ENCODE measurements around the gene HDAC1. TPM values are rescaled to one million over a fixed set of nuclear protein-coding genes. Genes with fewer than 3 reads are reported as not detected.
A peak's percentile ranks its signal among the peaks of the same experiment; 100 is the strongest.

Gene HDAC1
- total and polyA plus RNA-seq, 4 donors = 32.1 to 58.1 (median 45.2) TPM

GRCh38 chr1:32266921-32267591 is 24.8 kb upstream of the HDAC1 start:
- H3K27me3 ChIP-seq (ENCODE audit: control insufficient read depth in 4 of 4, insufficient read depth in 4 of 4, low read length in 3 of 4) = no peaks in the 10 kb centered on the region
- no peaks in the 10 kb centered on the region for H3K9me3 ChIP-seq (ENCODE audit: control insufficient read depth in 4 of 4, low read length in 3 of 4)
- no peak overlapping the region for H3K9ac ChIP-seq (ENCODE audit: low read depth in 1 of 2, low read length in 2 of 2)
- no peak overlapping the region for H3K4me3 ChIP-seq (ENCODE audit: low read depth in 1 of 3, low read length in 3 of 3)
- H3K4me1 ChIP-seq (ENCODE audit: control insufficient read depth in 4 of 4, insufficient read depth in 4 of 4, low read length in 3 of 4) = no peaks in the 10 kb centered on the region
- peak overlapping the region; percentile 28 to 56 for H3K27ac ChIP-seq (ENCODE audit: low read depth in 1 of 2, low read length in 2 of 2)
- no peak for DNase-seq (ENCODE audit: low spot score)
- TF ChIP-seq HNF4G (IDR thresholded peaks at IDR 0.05) = no peak
- peak in 1 of 2 donors; percentile 40 for TF ChIP-seq RXRA (IDR thresholded peaks at IDR 0.05)
- peak in 1 of 2 donors; percentile 3 for TF ChIP-seq RAD21 (IDR thresholded peaks at IDR 0.05)
- TF ChIP-seq GABPA (IDR thresholded peaks at IDR 0.05 in 1 of 2, conservative IDR thresholded peaks at IDR 0.05 in 1 of 2) = peak in 1 of 2 donors; percentile 39
- peak; percentile 25 for TF ChIP-seq SP1 (IDR thresholded peaks at IDR 0.05)
- peak; percentile 90 for TF ChIP-seq NR2F2 (IDR thresholded peaks at IDR 0.05)
- no peak for TF ChIP-seq EGR1 (IDR thresholded peaks at IDR 0.05; ENCODE audit: low read depth in 2 of 2)
- 70% methylated on average over 7 of the region's 7 CpGs for WGBS
- H3K36me3 ChIP-seq (ENCODE audit: control insufficient read depth in 4 of 4, insufficient read depth in 3 of 4, low read depth in 1 of 4, low read length in 3 of 4) = no peaks in the 10 kb centered on the region

- no peaks in the 10 kb centered on the region for H3K4me1 ChIP-seq (ENCODE audit: control insufficient read depth in 4 of 4, insufficient read depth in 4 of 4, low read length in 3 of 4)
Observed at GRCh38 chr1:32269744-32270143, 22.1 kb upstream of the HDAC1 start.

GRCh38 chr1:32272557-32273390 is 19.1 kb upstream of the HDAC1 start:
- Histone ChIP-seq H3K4me3 (ENCODE audit: low read depth in 1 of 3, low read length in 3 of 3) (no peak overlapping the region), H3K27ac (ENCODE audit: low read depth in 1 of 2, low read length in 2 of 2) (no peak overlapping the region), H3K27me3 (ENCODE audit: control insufficient read depth in 4 of 4, insufficient read depth in 4 of 4, low read length in 3 of 4) (no peaks in the 10 kb centered on the region), H3K4me1 (ENCODE audit: control insufficient read depth in 4 of 4, insufficient read depth in 4 of 4, low read length in 3 of 4) (peaks cover 0 to 3% (median 0%) of the 10 kb centered on the region in 4 donors), H3K9me3 (ENCODE audit: control insufficient read depth in 4 of 4, low read length in 3 of 4) (no peaks in the 10 kb centered on the region), H3K36me3 (ENCODE audit: control insufficient read depth in 4 of 4, insufficient read depth in 3 of 4, low read depth in 1 of 4, low read length in 3 of 4) (no peaks in the 10 kb centered on the region), H3K9ac (ENCODE audit: low read depth in 1 of 2, low read length in 2 of 2) (no peak overlapping the region)
- 84% methylated on average over 7 of the region's 7 CpGs for WGBS
- DNase-seq (ENCODE audit: low spot score) = no peak
- TF ChIP-seq GABPA (IDR thresholded peaks at IDR 0.05 in 1 of 2, conservative IDR thresholded peaks at IDR 0.05 in 1 of 2) = no peak
- no peak for TF ChIP-seq RXRA (IDR thresholded peaks at IDR 0.05)
- no peak for TF ChIP-seq MAX (IDR thresholded peaks at IDR 0.05)
- no peak for TF ChIP-seq HNF4G (IDR thresholded peaks at IDR 0.05)
- no peak for TF ChIP-seq NR2F2 (IDR thresholded peaks at IDR 0.05)
- TF ChIP-seq FOXA1 (IDR thresholded peaks at IDR 0.05) = no peak
- TF ChIP-seq JUND (IDR thresholded peaks at IDR 0.05) = no peak
- no peak for TF ChIP-seq ATF3 (IDR thresholded peaks at IDR 0.05)
- TF ChIP-seq YY1 (IDR thresholded peaks at IDR 0.05) = no peak
- no peak for TF ChIP-seq FOXA2 (IDR thresholded peaks at IDR 0.05)
- TF ChIP-seq ZBTB33 (IDR thresholded peaks at IDR 0.05) = no peak
- no peak for TF ChIP-seq SP1 (IDR thresholded peaks at IDR 0.05)
- no peak for TF ChIP-seq RAD21 (IDR thresholded peaks at IDR 0.05)
- TF ChIP-seq TAF1 (conservative IDR thresholded peaks at IDR 0.05) = no peak
- no peak for TF ChIP-seq CTCF (IDR thresholded peaks at IDR 0.05; ENCODE audit: low read depth, low read length, missing input control)

More at GRCh38 chr1:32269744-32270143, 22.1 kb upstream of the HDAC1 start:
- no peak overlapping the region for H3K27ac ChIP-seq (ENCODE audit: low read depth in 1 of 2, low read length in 2 of 2)
- no peak overlapping the region for H3K4me3 ChIP-seq (ENCODE audit: low read depth in 1 of 3, low read length in 3 of 3)
- H3K36me3 ChIP-seq (ENCODE audit: control insufficient read depth in 4 of 4, insufficient read depth in 3 of 4, low read depth in 1 of 4, low read length in 3 of 4) = no peaks in the 10 kb centered on the region
- H3K9ac ChIP-seq (ENCODE audit: low read depth in 1 of 2, low read length in 2 of 2) = no peak overlapping the region
- no peak for DNase-seq (ENCODE audit: low spot score)
- no peak for TF ChIP-seq RXRA (IDR thresholded peaks at IDR 0.05)
- no peak for TF ChIP-seq SP1 (IDR thresholded peaks at IDR 0.05)
- TF ChIP-seq FOXA1 (IDR thresholded peaks at IDR 0.05) = no peak
- no peak for TF ChIP-seq HNF4A (conservative IDR thresholded peaks at IDR 0.05)
- H3K9me3 ChIP-seq (ENCODE audit: control insufficient read depth in 4 of 4, low read length in 3 of 4) = no peaks in the 10 kb centered on the region
- H3K27me3 ChIP-seq (ENCODE audit: control insufficient read depth in 4 of 4, insufficient read depth in 4 of 4, low read length in 3 of 4) = no peaks in the 10 kb centered on the region

Measured in liver (tissue), 9 donors.